ENCODE measurements around the gene NXPE3. TPM values are rescaled to one million over a fixed set of nuclear protein-coding genes. Genes with fewer than 3 reads are reported as not detected.

Gene NXPE3
- total and polyA plus RNA-seq, 9 of the 15 experiments (the other 6 are each of a cell fraction or from before 2014, with no cell fraction given) = 0.25 to 2.5 (median 0.95) TPM

DNA sequence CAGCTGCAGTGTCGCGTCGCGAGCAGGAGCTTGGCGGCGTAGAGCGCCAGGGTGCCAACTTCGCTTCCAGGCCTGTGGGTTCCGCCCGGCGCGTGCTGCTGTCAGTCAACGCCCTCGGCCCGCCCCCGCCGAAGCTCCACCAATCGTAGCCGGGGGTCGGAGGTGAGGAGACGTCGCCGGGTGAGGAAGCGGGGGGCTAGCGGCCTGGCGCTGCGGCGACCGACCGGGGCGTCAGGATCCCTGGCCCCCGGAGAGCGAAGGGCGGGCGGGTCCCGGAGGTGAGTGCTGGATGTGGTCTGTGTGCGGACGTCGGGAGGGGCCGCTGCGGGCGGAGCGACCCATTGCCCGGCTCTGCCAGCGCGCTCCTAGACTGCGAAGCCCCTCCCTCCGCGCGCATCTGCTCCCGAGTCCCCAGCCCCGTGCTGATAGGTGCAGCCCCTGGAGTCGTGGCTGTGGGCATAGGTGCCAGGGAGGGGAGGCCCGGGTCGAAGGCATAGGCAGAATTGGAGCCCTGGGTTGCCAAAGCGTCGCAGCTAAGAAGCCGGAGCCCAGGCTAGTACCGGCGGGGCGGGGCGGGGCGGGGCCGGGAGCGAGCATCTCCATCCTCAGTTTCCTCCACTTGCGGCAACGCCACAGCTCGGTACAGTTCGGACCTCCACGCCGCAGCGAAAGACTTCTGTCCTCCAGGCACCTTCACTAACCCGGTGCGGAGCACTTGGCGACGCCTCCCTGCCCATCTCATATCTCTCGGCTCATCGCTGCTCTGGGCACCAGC, at the start of gene NXPE3 (continued):
- TF ChIP-seq ZNF12 (CRISPR knock-in tag; IDR thresholded peaks at IDR 0.05) (no peak), RFX1 (IDR thresholded peaks at IDR 0.05) (no peak), NFE2L1 (tag; IDR thresholded peaks at IDR 0.05; ENCODE audit: borderline replicate concordance, low read depth) (no peak), TCF3 (CRISPR knock-in tag; IDR thresholded peaks at IDR 0.05) (no peak), ZNF57 (CRISPR knock-in tag; IDR thresholded peaks at IDR 0.05) (no peak), RCOR1 (IDR thresholded peaks at IDR 0.05; ENCODE audit: borderline replicate concordance in 1 of 2, low read depth in 2 of 2, low read length in 2 of 2) (0 out of 4 replicates have a peak, but pooled peaks of 1 of the 2 experiments have one; percentile 7), KDM2B (CRISPR knock-in tag; IDR thresholded peaks at IDR 0.05) (no peak), ZNF347 (CRISPR knock-in tag; IDR thresholded peaks at IDR 0.05; ENCODE audit: low read depth) (no peak), SLC30A9 (CRISPR knock-in tag; IDR thresholded peaks at IDR 0.05) (no peak), ZNF184 (CRISPR knock-in tag; IDR thresholded peaks at IDR 0.05) (no peak), POLR2G (IDR thresholded peaks at IDR 0.05; ENCODE audit: low read depth, low read length) (peak; percentile 59), GATAD2A (IDR thresholded peaks at IDR 0.05) (no peak), MAZ (CRISPR knock-in tag; conservative IDR thresholded peaks at IDR 0.05 in 1 of 2, IDR thresholded peaks at IDR 0.05 in 1 of 2) (peak; percentile 17 to 47; a peak in 2 of 4 replicates), SIRT6 (IDR thresholded peaks at IDR 0.05; ENCODE audit: low read depth, low read length) (no peak), GTF2A2 (tag; IDR thresholded peaks at IDR 0.05) (no peak), RBM25 (IDR thresholded peaks at IDR 0.05; ENCODE audit: low read depth, low read length, severe bottlenecking) (peak; percentile 72)
- TF ChIP-seq, protein P1, sequence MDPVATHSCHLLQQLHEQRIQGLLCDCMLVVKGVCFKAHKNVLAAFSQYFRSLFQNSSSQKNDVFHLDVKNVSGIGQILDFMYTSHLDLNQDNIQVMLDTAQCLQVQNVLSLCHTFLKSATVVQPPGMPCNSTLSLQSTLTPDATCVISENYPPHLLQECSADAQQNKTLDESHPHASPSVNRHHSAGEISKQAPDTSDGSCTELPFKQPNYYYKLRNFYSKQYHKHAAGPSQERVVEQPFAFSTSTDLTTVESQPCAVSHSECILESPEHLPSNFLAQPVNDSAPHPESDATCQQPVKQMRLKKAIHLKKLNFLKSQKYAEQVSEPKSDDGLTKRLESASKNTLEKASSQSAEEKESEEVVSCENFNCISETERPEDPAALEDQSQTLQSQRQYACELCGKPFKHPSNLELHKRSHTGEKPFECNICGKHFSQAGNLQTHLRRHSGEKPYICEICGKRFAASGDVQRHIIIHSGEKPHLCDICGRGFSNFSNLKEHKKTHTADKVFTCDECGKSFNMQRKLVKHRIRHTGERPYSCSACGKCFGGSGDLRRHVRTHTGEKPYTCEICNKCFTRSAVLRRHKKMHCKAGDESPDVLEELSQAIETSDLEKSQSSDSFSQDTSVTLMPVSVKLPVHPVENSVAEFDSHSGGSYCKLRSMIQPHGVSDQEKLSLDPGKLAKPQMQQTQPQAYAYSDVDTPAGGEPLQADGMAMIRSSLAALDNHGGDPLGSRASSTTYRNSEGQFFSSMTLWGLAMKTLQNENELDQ (CRISPR knock-in tag; IDR thresholded peaks at IDR 0.05; ENCODE audit: borderline replicate concordance) = no peak
- TF ChIP-seq, protein P2, sequence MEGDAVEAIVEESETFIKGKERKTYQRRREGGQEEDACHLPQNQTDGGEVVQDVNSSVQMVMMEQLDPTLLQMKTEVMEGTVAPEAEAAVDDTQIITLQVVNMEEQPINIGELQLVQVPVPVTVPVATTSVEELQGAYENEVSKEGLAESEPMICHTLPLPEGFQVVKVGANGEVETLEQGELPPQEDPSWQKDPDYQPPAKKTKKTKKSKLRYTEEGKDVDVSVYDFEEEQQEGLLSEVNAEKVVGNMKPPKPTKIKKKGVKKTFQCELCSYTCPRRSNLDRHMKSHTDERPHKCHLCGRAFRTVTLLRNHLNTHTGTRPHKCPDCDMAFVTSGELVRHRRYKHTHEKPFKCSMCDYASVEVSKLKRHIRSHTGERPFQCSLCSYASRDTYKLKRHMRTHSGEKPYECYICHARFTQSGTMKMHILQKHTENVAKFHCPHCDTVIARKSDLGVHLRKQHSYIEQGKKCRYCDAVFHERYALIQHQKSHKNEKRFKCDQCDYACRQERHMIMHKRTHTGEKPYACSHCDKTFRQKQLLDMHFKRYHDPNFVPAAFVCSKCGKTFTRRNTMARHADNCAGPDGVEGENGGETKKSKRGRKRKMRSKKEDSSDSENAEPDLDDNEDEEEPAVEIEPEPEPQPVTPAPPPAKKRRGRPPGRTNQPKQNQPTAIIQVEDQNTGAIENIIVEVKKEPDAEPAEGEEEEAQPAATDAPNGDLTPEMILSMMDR (IDR thresholded peaks at IDR 0.05 in 2 of 3, conservative IDR thresholded peaks at IDR 0.05 in 1 of 3; ENCODE audit: insufficient read depth in 2 of 3, low read depth in 1 of 3, low read length in 3 of 3) = no peak
- TF ChIP-seq, protein P3, sequence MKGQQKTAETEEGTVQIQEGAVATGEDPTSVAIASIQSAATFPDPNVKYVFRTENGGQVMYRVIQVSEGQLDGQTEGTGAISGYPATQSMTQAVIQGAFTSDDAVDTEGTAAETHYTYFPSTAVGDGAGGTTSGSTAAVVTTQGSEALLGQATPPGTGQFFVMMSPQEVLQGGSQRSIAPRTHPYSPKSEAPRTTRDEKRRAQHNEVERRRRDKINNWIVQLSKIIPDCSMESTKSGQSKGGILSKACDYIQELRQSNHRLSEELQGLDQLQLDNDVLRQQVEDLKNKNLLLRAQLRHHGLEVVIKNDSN (CRISPR knock-in tag; IDR thresholded peaks at IDR 0.05) = 0 out of 2 replicates have a peak, but pooled peaks have one; percentile 19
- TF ChIP-seq, protein P4, sequence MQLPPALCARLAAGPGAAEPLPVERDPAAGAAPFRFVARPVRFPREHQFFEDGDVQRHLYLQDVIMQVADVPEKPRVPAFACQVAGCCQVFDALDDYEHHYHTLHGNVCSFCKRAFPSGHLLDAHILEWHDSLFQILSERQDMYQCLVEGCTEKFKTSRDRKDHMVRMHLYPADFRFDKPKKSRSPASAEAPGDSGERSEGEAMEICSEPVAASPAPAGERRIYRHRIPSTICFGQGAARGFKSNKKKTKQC (CRISPR knock-in tag; IDR thresholded peaks at IDR 0.05) = 0 out of 2 replicates have a peak, but pooled peaks have one; percentile 60
- TF ChIP-seq, protein P5, sequence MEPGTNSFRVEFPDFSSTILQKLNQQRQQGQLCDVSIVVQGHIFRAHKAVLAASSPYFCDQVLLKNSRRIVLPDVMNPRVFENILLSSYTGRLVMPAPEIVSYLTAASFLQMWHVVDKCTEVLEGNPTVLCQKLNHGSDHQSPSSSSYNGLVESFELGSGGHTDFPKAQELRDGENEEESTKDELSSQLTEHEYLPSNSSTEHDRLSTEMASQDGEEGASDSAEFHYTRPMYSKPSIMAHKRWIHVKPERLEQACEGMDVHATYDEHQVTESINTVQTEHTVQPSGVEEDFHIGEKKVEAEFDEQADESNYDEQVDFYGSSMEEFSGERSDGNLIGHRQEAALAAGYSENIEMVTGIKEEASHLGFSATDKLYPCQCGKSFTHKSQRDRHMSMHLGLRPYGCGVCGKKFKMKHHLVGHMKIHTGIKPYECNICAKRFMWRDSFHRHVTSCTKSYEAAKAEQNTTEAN (CRISPR knock-in tag; IDR thresholded peaks at IDR 0.05) = no peak

Measured in K562 (cell line).